Heart right ventricle (tissue), 16 donors: ENCODE measurements around the gene SARS2. TPM values are rescaled to one million over a fixed set of nuclear protein-coding genes. Genes with fewer than 3 reads are reported as not detected.

ENCODE experiments used
- ATAC-seq, 8 donors: fragments of 200-7000 bp; cut with Tn5 transposase; one replicate each; pipeline ENCODE4 v1.9.1; 2020; ENCODE audit warnings: mild to moderate bottlenecking in 8 of 8, moderate library complexity in 8 of 8, moderate number of reproducible peaks in 1 of 8
- DNase-seq, 2 donors: peaks; one replicate each; pipeline ENCODE4 v3.0.0-alpha.2; 2020
- H3K27ac ChIP-seq, 10 donors: fragments of 200-600 bp; sonication (generic) in 2 of 10; one replicate each; pipeline versions ENCODE4 v1.5.0 to v1.8.0; 2020 to 2022; ENCODE audit warnings: mild to moderate bottlenecking in 3 of 10
- H3K27me3 ChIP-seq, 7 donors: fragments of 200-600 bp; one replicate each; pipeline ENCODE4 v1.8.0; 2021 to 2022; ENCODE audit warnings: mild to moderate bottlenecking in 2 of 7
- H3K36me3 ChIP-seq, 9 donors: fragments of 200-600 bp; sonication (generic) in 1 of 9; one replicate each; pipeline versions ENCODE4 v1.5.0 to v1.8.0; 2020 to 2022; ENCODE audit warnings: mild to moderate bottlenecking in 2 of 9
- H3K4me1 ChIP-seq, 9 donors: fragments of 200-600 bp; sonication (generic) in 1 of 9; one replicate each; pipeline versions ENCODE4 v1.5.0 to v1.8.0; 2020 to 2022; ENCODE audit warnings: mild to moderate bottlenecking in 4 of 9
- H3K4me3 ChIP-seq, 10 donors: fragments of 200-600 bp; sonication (generic) in 2 of 10; one replicate each; pipeline versions ENCODE4 v1.5.0 to v1.8.0; 2020 to 2022; ENCODE audit warnings: mild to moderate bottlenecking in 7 of 10, moderate library complexity in 2 of 10
- H3K9me3 ChIP-seq, 11 donors: fragments of 200-600 bp in 10 of 11; sonication (generic) in 2 of 11; one replicate each; pipeline versions ENCODE4 v1.5.0 to v1.8.0; 2013 to 2022; ENCODE audit warnings: mild to moderate bottlenecking in 2 of 11, control low read depth in 1 of 11, moderate library complexity in 1 of 11
- CTCF ChIP-seq, 9 donors: fragments of 200-600 bp; sonication (generic) in 2 of 9; IDR thresholded peaks; one replicate each; pipeline versions ENCODE4 v1.5.0 to v1.8.0; 2021 to 2022; ENCODE audit warnings: antibody characterized with exemption in 9 of 9, mild to moderate bottlenecking in 5 of 9, moderate library complexity in 1 of 9
- WGBS, 2 donors: extraction: QIAGEN DNeasy Blood & Tissue Kit; methylation state at CpG; one replicate each; pipeline ENCODE4 v1.1.7; 2013; ENCODE audit warnings: inconsistent platforms in 1 of 2; 5-methylcytosine and 5-hydroxymethylcytosine counted together
- intact Hi-C, 10 donors: fragments of 100-400 bp; cut with DNase I; formaldehyde crosslinking; loops; one replicate each; pipeline versions ENCODE4 v1.11.1 to v1.14.2; 2022
- polyA plus RNA-seq, 2 donors: library from polyadenylated mRNA; stranded (reverse); fragments of 200-250 nt; gene quantifications; one replicate each; pipeline ENCODE4 v1.2.3, GENCODE V29; 2013
- total RNA-seq, 10 donors: library from RNA; stranded (reverse); fragmentation: NEBNext Ultra II Directional in 3 of 10; extraction: Animal tissue kit (Norgen Biotek cat#: 25700) in 3 of 10; gene quantifications; one replicate each; pipeline versions ENCODE4 v1.2.1 to v1.2.4, GENCODE V29; 2021 to 2023
- donor health status: Arrhythmogenic right ventricular cardiomyopathy.
- donor health status: ischemic (EF 13 %, LVEDD 7.1; RV severe dilation, severe dysfunction).
- donor health status: healthy with polysubstance abuse.
- donor health status: DM: no; HTN: yes; CAD: no.
- donor health status: DM: no; HTN: no; CAD: no.
- donor health status: ischemic (EF 25% LVEDD 6.9; RV normal size, moderate dysfunction).
- donor health status: ischemic (EF 25% LVEDD 5.7; RV mildly dilated, moderate dysfunction).
- donor health status: healthy.
- donor health status: DM: yes; HTN: yes; CAD: no.
- donor health status: Ischemic cardiomyopathy.
- donor health status: ischemic (EF 35%, LVEDD 5.7; RV mildly dilated, moderate dysfunction).
- donor health status: nonischemic (EF 11% LVEDD 7.7; RV severe dilation, severe dysfunction).
- donor health status: DM: yes; HTN: yes; CAD: no.
- donor health status: PGD.
- donor health status: ischemic (EF 29% LVEDD 5.4; RV normal size, mild dysfunction).
- donor health status: nonischemic (EF 23%, LVEDD 6.1; RV moderate dilation, normal function).

SARS2 gene
- total and polyA plus RNA-seq, 12 donors = 10.4 to 51.9 (median 18.9) TPM

- Histone ChIP-seq H3K9me3 (peaks cover 0 to 5% (median 0%) of the 10 kb centered on the region in 11 donors), H3K4me3 (peak overlapping the region in 9 of 10 donors; percentile 69 to 90 (median 83)), H3K4me1 (peaks cover 4 to 35% (median 30%) of the 10 kb centered on the region in 9 donors), H3K36me3 (peaks cover 0 to 20% (median 9%) of the 10 kb centered on the region in 9 donors), H3K27me3 (no peaks in the 10 kb centered on the region), H3K27ac (peak overlapping the region in 8 of 10 donors; percentile 78 to 93 (median 90))
- TF ChIP-seq CTCF (IDR thresholded peaks at IDR 0.05) = no peak
- intact Hi-C loops = no loop called here
- DNase-seq = no peak
- ATAC-seq = no peak
- WGBS, 2 donors = 23 to 30% methylated on average over 3 of the region's 3 CpGs
These were observed 29.8 kb downstream of the SARS2 start for GRCh38 chr19:38900743-38901190.

- H3K27me3 ChIP-seq = no peaks in the 10 kb centered on the region
- peaks cover 4 to 38% (median 30%) of the 10 kb centered on the region in 9 donors for H3K4me1 ChIP-seq
- peaks cover 0 to 18% (median 3%) of the 10 kb centered on the region in 9 donors for H3K36me3 ChIP-seq
- peaks cover 0 to 5% (median 0%) of the 10 kb centered on the region in 11 donors for H3K9me3 ChIP-seq
- DNase-seq (no peak), ATAC-seq (no peak)
- no peak for TF ChIP-seq CTCF (IDR thresholded peaks at IDR 0.05)
- intact Hi-C loops = no loop called here
- 3 to 4% methylated on average over 8 of the region's 8 CpGs for whole genome bisulfite sequencing, 2 donors
- peak overlapping the region; percentile 61 to 93 (median 88) for H3K27ac ChIP-seq
- peak overlapping the region; percentile 64 to 90 (median 80) for H3K4me3 ChIP-seq
These were observed 30.3 kb downstream of the SARS2 start for GRCh38 chr19:38900202-38900629.

- H3K27ac ChIP-seq = peak within 1 kb of the TSS; percentile 61 to 93 (median 90)
- WGBS, 2 donors = 0% methylated on average over 64 of the region's 64 CpGs
- TF ChIP-seq CTCF (IDR thresholded peaks at IDR 0.05) = peak in 1 of 9 donors; percentile 23
- peak; percentile 97 to 99 (median 98) for ATAC-seq
- H3K36me3 ChIP-seq = peaks cover 0 to 12% (median 0%) of the 10 kb centered on the region in 9 donors
- H3K4me3 ChIP-seq = peak within 1 kb of the TSS; percentile 64 to 90 (median 80)
- intact Hi-C loops = loop anchor here in 7 of 10 donors (1.0 to 10.0 kb wide), 6 partner anchors 47 to 275 kb away; partner anchors contain the start of gene HNRNPL (in 1 of the 7)
- no peaks in the 10 kb centered on the region for H3K27me3 ChIP-seq
- peaks cover 0 to 5% (median 0%) of the 10 kb centered on the region in 11 donors for H3K9me3 ChIP-seq
- DNase-seq = peak; percentile 98 to 100
- peaks cover 4 to 41% (median 34%) of the 10 kb centered on the region in 9 donors for H3K4me1 ChIP-seq
These were observed 30.9 kb downstream of the SARS2 start, which contains the start of the genes NFKBIB and SIRT2 for GRCh38 chr19:38899447-38900201. Gene NFKBIB, plus strand, starts transcription at chr19:38899969. Its CDS starts 64 bp downstream, at chr19:38900033. Gene SIRT2, minus strand, starts transcription at chr19:38899618. Its CDS starts 97 bp downstream, at chr19:38899521.

GRCh38 chr19:38898788-38899446, 31.6 kb downstream of the SARS2 start:
- peak overlapping the region in 9 of 10 donors; percentile 84 to 93 (median 87) for H3K27ac ChIP-seq
- H3K4me1 ChIP-seq = peaks cover 4 to 41% (median 35%) of the 10 kb centered on the region in 9 donors
- peaks cover 0 to 9% (median 0%) of the 10 kb centered on the region in 9 donors for H3K36me3 ChIP-seq
- intact Hi-C loops = loop anchor here in 7 of 10 donors (1.0 to 10.0 kb wide), 6 partner anchors 46 to 274 kb away; partner anchors contain the start of gene HNRNPL (in 1 of the 7)
- peak overlapping the region; percentile 51 to 90 (median 80) for H3K4me3 ChIP-seq
- no peak for DNase-seq
- H3K27me3 ChIP-seq = no peaks in the 10 kb centered on the region
- no peak for TF ChIP-seq CTCF (IDR thresholded peaks at IDR 0.05)
- H3K9me3 ChIP-seq = peaks cover 0 to 5% (median 0%) of the 10 kb centered on the region in 11 donors
- peak in 1 of 8 donors; percentile 9 for ATAC-seq
- WGBS, 2 donors = 6 to 9% methylated on average over 25 of the region's 25 CpGs
